ENCODE results near the gene WDR82. TPM values are rescaled to one million over a fixed set of nuclear protein-coding genes. Genes with fewer than 3 reads are reported as not detected.
A peak's percentile ranks its signal among the peaks of the same experiment; 100 is the strongest.

The WDR82 gene, protein sequence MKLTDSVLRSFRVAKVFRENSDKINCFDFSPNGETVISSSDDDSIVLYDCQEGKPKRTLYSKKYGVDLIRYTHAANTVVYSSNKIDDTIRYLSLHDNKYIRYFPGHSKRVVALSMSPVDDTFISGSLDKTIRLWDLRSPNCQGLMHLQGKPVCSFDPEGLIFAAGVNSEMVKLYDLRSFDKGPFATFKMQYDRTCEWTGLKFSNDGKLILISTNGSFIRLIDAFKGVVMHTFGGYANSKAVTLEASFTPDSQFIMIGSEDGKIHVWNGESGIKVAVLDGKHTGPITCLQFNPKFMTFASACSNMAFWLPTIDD
- polyA plus RNA-seq (2013, experiment 1 of 2): 68.1 TPM
- 62.5 TPM for polyA plus RNA-seq (2013, experiment 2 of 2)

DNA sequence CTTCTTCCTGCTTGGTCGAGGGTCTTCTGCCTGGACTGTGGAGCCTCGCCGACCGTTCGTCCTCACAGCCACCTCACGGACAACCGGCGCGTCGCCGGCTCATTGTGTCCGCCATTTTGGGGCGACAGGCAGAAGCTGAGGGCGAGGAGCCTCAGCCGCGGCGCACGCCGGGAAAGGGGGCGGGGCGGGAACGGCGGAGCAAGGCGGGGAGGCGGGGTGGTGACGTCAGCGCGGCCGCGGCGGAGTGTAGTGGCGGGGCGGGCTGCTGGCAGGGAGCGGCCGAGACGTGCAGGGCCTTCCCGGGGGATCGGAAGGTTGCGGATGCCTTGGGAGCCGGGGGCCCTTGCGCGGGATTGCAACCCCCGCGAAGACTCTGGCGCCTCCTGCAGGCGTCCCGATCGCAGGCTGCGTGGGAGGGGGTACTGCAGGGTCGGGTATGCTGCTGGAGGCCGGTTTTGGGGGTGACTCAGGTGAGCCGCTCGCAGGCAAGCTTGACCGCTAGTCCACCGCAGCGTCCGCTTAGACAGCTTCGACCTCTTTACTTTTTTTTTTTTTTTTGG lies at the start of gene WDR82:
WDR82 (minus strand) TSS at position 140 of the 560 bp plus-strand sequence. CDS start 288 bp downstream, outside the sequence.
- Histone ChIP-seq H3K36me3 (ENCODE audit: control insufficient read depth, insufficient read depth, low read length) (peaks cover 24% of the 10 kb centered on the region), H3K27ac (ENCODE audit: low read depth, low read length, severe bottlenecking) (peak within 1 kb of the TSS; percentile 91), H3K4me1 (ENCODE audit: control insufficient read depth, insufficient read depth, low read length, poor library complexity, severe bottlenecking) (peaks cover 13% of the 10 kb centered on the region), H3K9me3 (ENCODE audit: control insufficient read depth, low read length) (no peaks in the 10 kb centered on the region), H3K4me3 (ENCODE audit: extremely low read depth, insufficient read depth, low read length, poor library complexity, severe bottlenecking) (peak within 1 kb of the TSS; percentile 93)
- WGBS, 2 experiments (ENCODE audit: insufficient coverage in 2 of 2): 1% methylated on average over 50 to 53 of the region's 58 CpGs

DNA sequence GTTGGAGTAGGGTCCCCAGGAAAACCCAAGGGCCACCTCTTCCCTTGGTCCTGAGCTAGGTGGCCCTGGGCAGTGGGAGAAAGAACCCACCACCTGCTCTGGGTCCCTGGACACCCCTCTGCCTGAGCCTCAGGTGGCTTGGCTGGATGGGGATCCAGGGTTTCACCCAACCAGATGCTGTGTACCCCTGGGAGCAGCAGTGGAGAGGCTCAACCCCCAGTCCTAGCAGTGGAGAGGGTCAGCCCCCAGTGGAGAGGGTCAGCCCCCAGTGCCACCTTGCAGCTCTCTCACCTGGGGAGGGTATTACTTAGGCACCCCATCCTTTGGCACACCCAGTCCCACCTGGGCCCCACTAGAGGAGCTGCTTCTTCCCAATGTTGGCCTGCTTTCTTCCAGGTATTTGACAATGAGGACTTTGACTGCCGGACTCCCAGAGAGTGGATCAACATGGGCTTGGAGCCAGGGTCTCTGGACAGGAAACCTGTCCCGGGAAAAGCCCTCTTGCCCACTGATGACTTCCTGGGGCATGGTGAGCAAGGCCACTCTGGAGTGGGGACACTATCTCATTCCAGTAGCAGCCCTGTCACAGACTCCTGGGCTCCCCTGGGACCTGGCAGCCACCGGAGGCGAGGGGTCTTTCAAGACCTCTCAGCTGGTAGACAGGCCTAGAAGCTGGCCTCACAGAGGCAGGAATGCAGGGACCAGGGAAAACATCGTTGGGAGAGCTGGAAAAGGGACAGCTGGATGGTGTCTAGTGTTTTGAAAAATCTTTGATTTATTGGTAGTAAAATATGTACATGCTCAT lies 49.2 kb upstream of the WDR82 start:
- peaks cover 7% of the 10 kb centered on the region for H3K4me1 ChIP-seq (ENCODE audit: control insufficient read depth, insufficient read depth, low read length, poor library complexity, severe bottlenecking)
- no peak overlapping the region for H3K27ac ChIP-seq (ENCODE audit: low read depth, low read length, severe bottlenecking)
- no peaks in the 10 kb centered on the region for H3K36me3 ChIP-seq (ENCODE audit: control insufficient read depth, insufficient read depth, low read length)
- WGBS, 2 experiments (ENCODE audit: insufficient coverage in 2 of 2): 87 to 90% methylated on average over 4 to 5 of the region's 5 CpGs
- H3K9me3 ChIP-seq (ENCODE audit: control insufficient read depth, low read length): no peaks in the 10 kb centered on the region
- H3K4me3 ChIP-seq (ENCODE audit: extremely low read depth, insufficient read depth, low read length, poor library complexity, severe bottlenecking): no peak overlapping the region

DNA sequence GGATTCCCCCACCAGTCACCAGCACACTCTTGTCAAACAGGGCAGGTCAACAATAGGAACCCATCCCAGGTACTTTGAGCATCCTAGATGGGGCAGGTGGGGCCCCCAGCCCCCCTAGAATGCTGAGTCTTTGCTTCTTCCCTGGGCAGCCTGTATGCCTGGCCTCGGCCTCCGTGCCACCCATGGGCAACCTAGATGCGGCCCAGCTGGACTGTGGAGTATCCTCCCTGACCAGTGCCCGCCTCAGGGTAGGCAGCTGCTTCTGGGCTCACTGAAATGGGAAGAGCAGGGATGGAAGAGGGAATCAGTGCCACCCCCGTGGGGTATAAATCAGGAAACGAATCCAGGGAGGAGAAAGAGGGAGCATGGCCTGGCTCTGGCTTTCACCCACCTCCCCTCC lies 48.5 kb upstream of the WDR82 start:
- Histone ChIP-seq H3K4me1 (ENCODE audit: control insufficient read depth, insufficient read depth, low read length, poor library complexity, severe bottlenecking) (peaks cover 7% of the 10 kb centered on the region), H3K4me3 (ENCODE audit: extremely low read depth, insufficient read depth, low read length, poor library complexity, severe bottlenecking) (no peak overlapping the region), H3K27ac (ENCODE audit: low read depth, low read length, severe bottlenecking) (no peak overlapping the region), H3K36me3 (ENCODE audit: control insufficient read depth, insufficient read depth, low read length) (no peaks in the 10 kb centered on the region), H3K9me3 (ENCODE audit: control insufficient read depth, low read length) (no peaks in the 10 kb centered on the region)
- 96 to 100% methylated on average over 3 to 5 of the region's 6 CpGs for WGBS, 2 experiments (ENCODE audit: insufficient coverage in 2 of 2)

DNA sequence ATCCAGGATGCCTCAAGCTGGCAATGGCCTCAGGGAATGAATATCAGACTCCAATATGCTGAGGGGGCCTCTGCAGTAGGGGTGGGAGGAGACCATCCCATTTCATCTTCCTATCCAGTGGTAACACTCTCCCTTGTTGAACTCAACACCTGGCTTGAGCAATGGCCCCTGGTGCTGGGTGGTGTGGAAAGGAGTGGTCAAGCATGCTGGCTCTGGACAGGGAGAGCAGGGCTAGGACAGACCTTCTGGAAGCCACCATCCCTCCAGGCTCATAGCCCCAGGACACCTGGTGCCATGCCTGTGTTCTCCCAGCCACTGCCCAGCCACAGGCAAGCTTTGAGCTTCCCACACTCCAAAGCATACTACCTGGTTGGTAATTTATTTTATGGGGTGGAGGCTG lies 47.2 kb upstream of the WDR82 start:
- Histone ChIP-seq H3K36me3 (ENCODE audit: control insufficient read depth, insufficient read depth, low read length) (no peaks in the 10 kb centered on the region), H3K9me3 (ENCODE audit: control insufficient read depth, low read length) (no peaks in the 10 kb centered on the region), H3K4me1 (ENCODE audit: control insufficient read depth, insufficient read depth, low read length, poor library complexity, severe bottlenecking) (peaks cover 7% of the 10 kb centered on the region), H3K27ac (ENCODE audit: low read depth, low read length, severe bottlenecking) (no peak overlapping the region), H3K4me3 (ENCODE audit: extremely low read depth, insufficient read depth, low read length, poor library complexity, severe bottlenecking) (no peak overlapping the region)

DNA sequence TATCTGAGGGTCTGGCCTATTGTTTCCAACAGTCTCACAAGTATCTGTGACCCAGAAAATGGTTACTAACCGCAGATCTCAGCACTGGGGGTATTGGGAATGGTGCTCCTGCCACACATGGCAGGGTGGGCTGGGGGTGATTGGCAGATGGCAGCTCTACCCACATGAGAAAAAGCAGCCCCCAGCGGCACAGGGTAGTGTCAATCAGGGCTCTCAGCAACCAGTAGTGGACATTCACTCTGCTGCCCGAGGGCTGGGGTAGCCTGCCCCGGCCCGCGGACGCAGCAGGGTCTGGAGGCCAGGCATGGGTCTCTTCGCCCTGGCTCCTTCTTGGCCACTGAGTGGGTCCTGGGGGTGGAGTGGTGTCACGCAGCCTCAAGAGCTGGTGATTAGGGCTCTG lies 46.2 kb upstream of the WDR82 start:
- H3K4me3 ChIP-seq (ENCODE audit: extremely low read depth, insufficient read depth, low read length, poor library complexity, severe bottlenecking): no peak overlapping the region
- no peaks in the 10 kb centered on the region for H3K9me3 ChIP-seq (ENCODE audit: control insufficient read depth, low read length)
- peaks cover 10% of the 10 kb centered on the region for H3K4me1 ChIP-seq (ENCODE audit: control insufficient read depth, insufficient read depth, low read length, poor library complexity, severe bottlenecking)
- no peak overlapping the region for H3K27ac ChIP-seq (ENCODE audit: low read depth, low read length, severe bottlenecking)
- 85 to 95% methylated on average over 4 to 9 of the region's 9 CpGs for WGBS, 2 experiments (ENCODE audit: insufficient coverage in 2 of 2)
- no peaks in the 10 kb centered on the region for H3K36me3 ChIP-seq (ENCODE audit: control insufficient read depth, insufficient read depth, low read length)

DNA sequence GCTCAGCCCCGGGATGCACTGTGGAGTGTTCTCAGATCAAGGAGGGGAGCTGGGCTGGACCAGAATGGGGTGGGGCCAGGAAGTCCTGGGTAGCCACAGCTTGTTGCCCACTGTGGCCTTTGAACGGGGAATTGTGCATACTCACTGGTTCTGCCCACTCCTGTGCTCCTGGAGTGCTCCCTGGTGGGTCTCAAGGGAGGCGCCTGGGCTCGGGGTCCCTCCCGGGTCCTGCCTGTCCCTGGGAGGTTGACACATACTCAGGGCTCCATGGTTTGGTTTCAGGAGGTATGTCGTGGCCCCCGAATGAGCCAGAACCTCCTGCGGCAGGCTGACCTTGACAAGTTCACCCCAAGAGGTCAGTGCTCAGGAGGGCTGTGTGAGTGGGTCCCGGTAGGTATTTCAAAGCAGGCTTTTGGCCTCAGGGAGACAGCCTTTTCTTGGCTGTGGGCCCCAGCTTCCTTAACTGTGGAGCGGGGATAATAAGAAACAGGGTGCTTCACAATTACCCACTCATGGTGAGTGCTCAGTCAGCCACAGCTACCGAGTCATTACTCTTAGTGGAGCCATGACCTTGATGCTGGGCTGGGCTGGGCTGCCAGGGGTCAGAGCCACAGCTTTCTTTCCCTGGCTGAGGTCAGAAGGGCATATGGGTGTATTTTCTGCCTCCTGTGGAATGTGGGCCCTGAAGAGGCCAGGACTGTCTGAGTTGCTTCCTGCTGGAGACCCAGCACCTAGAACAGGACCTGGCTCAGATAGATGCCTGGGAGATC lies 45.3 kb upstream of the WDR82 start:
- Histone ChIP-seq H3K9me3 (ENCODE audit: control insufficient read depth, low read length) (no peaks in the 10 kb centered on the region), H3K4me1 (ENCODE audit: control insufficient read depth, insufficient read depth, low read length, poor library complexity, severe bottlenecking) (peaks cover 10% of the 10 kb centered on the region), H3K4me3 (ENCODE audit: extremely low read depth, insufficient read depth, low read length, poor library complexity, severe bottlenecking) (no peak overlapping the region), H3K36me3 (ENCODE audit: control insufficient read depth, insufficient read depth, low read length) (no peaks in the 10 kb centered on the region), H3K27ac (ENCODE audit: low read depth, low read length, severe bottlenecking) (no peak overlapping the region)
- 90 to 92% methylated on average over 5 to 11 of the region's 11 CpGs for WGBS, 2 experiments (ENCODE audit: insufficient coverage in 2 of 2)

DNA sequence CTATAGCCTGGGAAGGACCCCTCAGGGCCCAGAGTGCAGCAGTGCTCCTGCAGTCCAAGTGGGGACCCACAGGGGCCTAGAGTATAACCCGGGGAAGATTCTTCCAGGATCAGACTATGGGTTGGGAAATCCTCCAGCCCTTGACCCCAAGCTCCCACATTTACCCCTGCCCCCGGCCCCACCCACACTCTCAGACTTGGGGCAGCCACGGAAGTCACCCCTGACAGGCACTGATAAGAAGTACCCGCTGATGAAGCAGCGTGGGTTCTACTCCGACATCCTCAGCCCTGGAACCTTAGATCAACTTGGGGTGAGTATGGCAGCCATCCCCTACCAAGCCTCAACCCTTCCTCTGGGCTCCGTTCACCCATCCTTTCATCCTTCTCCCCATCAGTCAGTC lies 44.0 kb upstream of the WDR82 start:
- Histone ChIP-seq H3K27ac (ENCODE audit: low read depth, low read length, severe bottlenecking) (no peak overlapping the region), H3K4me3 (ENCODE audit: extremely low read depth, insufficient read depth, low read length, poor library complexity, severe bottlenecking) (no peak overlapping the region), H3K36me3 (ENCODE audit: control insufficient read depth, insufficient read depth, low read length) (no peaks in the 10 kb centered on the region), H3K4me1 (ENCODE audit: control insufficient read depth, insufficient read depth, low read length, poor library complexity, severe bottlenecking) (peaks cover 10% of the 10 kb centered on the region), H3K9me3 (ENCODE audit: control insufficient read depth, low read length) (no peaks in the 10 kb centered on the region)
- 93 to 95% methylated on average over 7 of the region's 7 CpGs for WGBS, 2 experiments (ENCODE audit: insufficient coverage in 2 of 2)

DNA sequence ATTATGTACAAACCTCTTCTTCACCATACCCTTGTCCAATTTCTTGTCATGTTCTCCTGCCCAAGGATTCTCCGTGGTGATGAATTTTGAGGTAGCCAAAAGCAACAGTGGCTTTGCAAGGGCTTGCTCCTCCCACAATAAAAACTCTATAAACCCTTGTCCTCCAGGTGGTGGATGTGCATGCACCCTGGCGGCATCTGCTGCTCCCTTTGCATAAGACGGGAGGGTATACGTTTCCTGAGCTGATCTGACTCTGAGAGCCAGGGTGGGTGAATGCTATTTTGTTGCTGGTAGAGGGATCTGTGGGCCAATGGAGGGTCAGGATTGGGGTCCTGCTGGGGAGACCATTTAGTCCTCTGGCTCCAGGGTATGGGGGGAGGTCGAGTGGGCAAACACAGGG lies 43.0 kb upstream of the WDR82 start:
- WGBS, 2 experiments (ENCODE audit: insufficient coverage in 2 of 2): 63 to 68% methylated on average over 3 to 4 of the region's 5 CpGs

DNA sequence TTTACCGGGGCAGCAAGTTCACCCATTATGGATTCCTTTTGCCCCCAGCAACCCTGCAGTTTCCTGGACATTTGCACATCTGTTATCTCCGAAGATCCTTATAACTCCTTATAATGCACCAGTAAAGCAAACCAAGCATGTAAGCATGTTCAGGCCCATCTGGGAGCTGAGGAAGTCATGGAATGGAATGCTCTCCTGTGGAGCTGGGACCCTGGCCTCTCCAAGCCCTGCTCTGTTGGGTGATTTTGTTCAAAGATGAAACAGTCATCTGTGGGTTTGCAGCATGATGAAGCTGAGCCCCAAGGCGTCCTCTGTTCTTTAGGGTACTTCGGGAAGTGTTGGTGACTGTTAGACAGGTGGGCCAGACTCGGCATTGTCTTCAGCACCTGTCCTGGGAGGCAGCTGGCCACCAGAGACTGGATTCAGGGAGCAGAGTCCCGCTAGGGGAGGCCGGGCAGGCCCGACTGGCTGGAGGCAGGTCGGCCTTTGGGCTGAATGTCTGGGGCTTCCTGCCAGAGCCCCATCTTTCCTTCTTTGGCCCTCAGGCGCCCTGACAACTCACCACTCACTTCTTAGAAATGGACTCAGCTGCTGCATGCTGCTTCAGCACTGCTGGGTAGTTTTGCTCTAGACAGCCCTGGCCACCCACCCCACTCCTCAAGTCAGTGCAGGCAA lies 41.6 kb upstream of the WDR82 start:
- no peaks in the 10 kb centered on the region for H3K36me3 ChIP-seq (ENCODE audit: control insufficient read depth, insufficient read depth, low read length)
- H3K27ac ChIP-seq (ENCODE audit: low read depth, low read length, severe bottlenecking): no peak overlapping the region
- WGBS, 2 experiments (ENCODE audit: insufficient coverage in 2 of 2): 81 to 84% methylated on average over 8 to 9 of the region's 10 CpGs
- peaks cover 13% of the 10 kb centered on the region for H3K4me1 ChIP-seq (ENCODE audit: control insufficient read depth, insufficient read depth, low read length, poor library complexity, severe bottlenecking)
- H3K9me3 ChIP-seq (ENCODE audit: control insufficient read depth, low read length): no peaks in the 10 kb centered on the region
- H3K4me3 ChIP-seq (ENCODE audit: extremely low read depth, insufficient read depth, low read length, poor library complexity, severe bottlenecking): no peak overlapping the region

More for the DNA sequence above, 43.0 kb upstream of the WDR82 start:
- Histone ChIP-seq H3K4me1 (ENCODE audit: control insufficient read depth, insufficient read depth, low read length, poor library complexity, severe bottlenecking) (peaks cover 13% of the 10 kb centered on the region), H3K9me3 (ENCODE audit: control insufficient read depth, low read length) (no peaks in the 10 kb centered on the region), H3K27ac (ENCODE audit: low read depth, low read length, severe bottlenecking) (no peak overlapping the region), H3K36me3 (ENCODE audit: control insufficient read depth, insufficient read depth, low read length) (no peaks in the 10 kb centered on the region), H3K4me3 (ENCODE audit: extremely low read depth, insufficient read depth, low read length, poor library complexity, severe bottlenecking) (no peak overlapping the region)

All from mesodermal cell (in vitro differentiated cells).